IPS-18c (cell line): ENCODE measurements around the gene GABRR1.
"Not testable (repeated sequence)": the region's sequence is repeated elsewhere in the genome, so short reads cannot be mapped to it uniquely, and the experiment has no call there.

ENCODE experiments used
- H3K4me3 ChIP-seq: 2 replicates; pipeline ENCODE4 v1.7.0; 2013; ENCODE audit warnings: low read depth, mild to moderate bottlenecking, low read length, moderate library complexity; ENCODE audit not compliant: insufficient read depth
- H3K9me3 ChIP-seq: one replicate; pipeline ENCODE4 v1.6.1; 2013; ENCODE audit warnings: mild to moderate bottlenecking, low read length, moderate library complexity; ENCODE audit not compliant: control insufficient read depth, insufficient read depth

GABRR1 gene

DNA sequence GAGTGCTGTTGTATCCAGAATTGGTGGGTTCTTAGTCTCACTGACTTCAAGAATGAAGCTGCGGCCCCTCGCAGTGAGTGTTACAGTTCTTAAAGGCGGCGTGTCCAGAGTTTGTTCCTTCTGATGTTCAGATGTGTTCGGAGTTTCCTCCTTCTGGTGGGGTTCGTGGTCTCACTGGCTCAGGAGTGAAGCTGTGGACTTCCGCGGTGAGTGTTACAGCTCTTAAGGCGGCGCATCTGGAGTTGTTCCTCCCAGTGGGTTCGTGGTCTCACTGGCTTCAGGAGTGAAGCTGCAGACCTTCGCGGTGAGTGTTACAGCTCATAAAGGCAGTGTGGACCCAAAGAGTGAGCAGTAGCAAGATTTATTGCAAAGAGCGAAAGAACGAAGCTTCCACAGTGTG is 16.4 kb upstream of the GABRR1 start:
- not testable (repeated sequence) for H3K9me3 ChIP-seq, H3K4me3 ChIP-seq

DNA sequence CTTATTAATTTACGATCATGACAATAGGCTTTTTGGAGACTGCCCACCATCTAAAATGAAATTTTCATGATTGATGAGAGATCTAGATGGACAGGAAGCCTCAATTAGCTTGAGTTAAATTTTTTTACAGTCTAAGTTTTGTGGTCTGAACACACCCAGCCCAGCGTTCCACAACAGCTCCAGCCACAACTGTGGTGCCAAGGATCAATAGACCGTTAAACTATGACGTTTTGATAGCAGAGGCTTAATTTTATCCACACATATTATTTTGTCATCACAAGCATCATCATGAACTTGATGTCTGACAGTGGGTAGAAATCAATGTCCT is 5.5 kb upstream of the GABRR1 start:
- H3K4me3 ChIP-seq = no peak overlapping the region
- no peaks in the 10 kb centered on the region for H3K9me3 ChIP-seq

- Histone ChIP-seq H3K9me3 (no peaks in the 10 kb centered on the region), H3K4me3 (no peak overlapping the region)
Observed at GRCh38 chr6:89221971-89222711, 5.0 kb upstream of the GABRR1 start.

- H3K4me3 ChIP-seq = no peak overlapping the region
- H3K9me3 ChIP-seq = no peaks in the 10 kb centered on the region
Observed at GRCh38 chr6:89221129-89221528, 4.0 kb upstream of the GABRR1 start.

DNA sequence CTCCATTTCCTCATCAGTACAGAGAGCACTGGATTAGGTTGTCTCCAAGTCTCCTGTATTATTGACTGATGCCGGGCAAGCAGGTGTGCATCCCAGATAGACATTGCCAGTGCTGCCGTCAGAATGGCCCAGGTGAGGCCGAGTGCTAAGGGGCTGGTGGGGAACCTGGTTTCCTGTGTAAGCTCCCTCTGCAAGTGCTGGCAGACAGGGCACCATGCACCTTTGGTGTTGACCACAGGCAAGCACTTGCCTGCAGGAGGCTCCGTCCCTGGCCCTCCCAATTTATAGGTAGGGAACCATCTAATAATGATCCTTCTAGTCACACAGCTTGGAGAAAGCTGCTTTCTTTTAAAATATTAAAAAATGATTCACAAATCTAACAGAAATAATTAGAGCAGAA is 747 bp downstream of the GABRR1 start:
- H3K9me3 ChIP-seq = no peaks in the 10 kb centered on the region
- no peak overlapping the region for H3K4me3 ChIP-seq

- Histone ChIP-seq H3K9me3 (no peaks in the 10 kb centered on the region), H3K4me3 (no peak overlapping the region)
Observed at GRCh38 chr6:89215391-89215790, 1.8 kb downstream of the GABRR1 start.

DNA sequence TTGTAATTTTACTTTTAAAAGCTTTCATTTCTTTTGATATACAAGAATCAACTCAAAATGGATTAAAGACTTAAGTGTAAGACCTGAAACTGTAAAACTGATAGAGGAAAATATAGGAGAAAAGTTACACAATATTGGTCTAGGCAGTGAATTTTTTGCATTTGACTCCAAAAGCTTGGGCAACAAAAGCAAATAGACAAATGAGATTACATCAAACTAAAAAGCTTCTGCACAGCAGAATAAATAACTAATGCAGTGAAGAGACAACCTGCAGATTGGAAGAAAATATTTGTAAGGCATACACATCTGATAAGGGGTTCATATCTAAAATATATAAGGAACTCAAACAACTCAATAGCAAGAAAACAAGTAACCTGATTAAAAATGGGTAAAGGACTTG is 3.0 kb downstream of the GABRR1 start:
- H3K9me3 ChIP-seq = no peaks in the 10 kb centered on the region
- H3K4me3 ChIP-seq = no peak overlapping the region

DNA sequence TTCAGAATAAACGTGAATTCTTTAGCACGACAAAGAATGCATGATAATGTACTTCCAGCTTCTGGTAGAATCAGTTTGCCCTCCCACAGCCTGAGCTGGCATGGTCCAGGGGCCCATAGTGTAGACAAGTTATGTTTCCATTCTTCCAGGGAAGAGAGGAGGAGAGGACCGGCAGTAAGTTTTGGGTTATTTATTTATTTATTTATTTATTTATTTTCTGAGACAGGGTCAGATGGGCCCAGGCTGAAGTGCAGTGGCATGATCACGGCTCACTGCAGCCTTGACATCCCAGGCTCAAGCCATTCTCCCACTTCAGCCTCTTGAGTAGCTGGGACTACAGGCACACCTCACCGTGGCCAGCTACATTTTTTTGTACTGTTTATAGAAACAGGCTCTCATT is 4.7 kb downstream of the GABRR1 start:
- H3K4me3 ChIP-seq = no peak overlapping the region
- H3K9me3 ChIP-seq = peaks cover 3% of the 10 kb centered on the region

GRCh38 chr6:89209457-89209856 is 7.7 kb downstream of the GABRR1 start:
- Histone ChIP-seq H3K4me3 (no peak overlapping the region), H3K9me3 (peaks cover 3% of the 10 kb centered on the region)

- Histone ChIP-seq H3K4me3 (no peak overlapping the region), H3K9me3 (peaks cover 3% of the 10 kb centered on the region)
Observed at GRCh38 chr6:89208551-89208950, 8.6 kb downstream of the GABRR1 start.

- peaks cover 3% of the 10 kb centered on the region for H3K9me3 ChIP-seq
- H3K4me3 ChIP-seq = no peak overlapping the region
Observed at GRCh38 chr6:89205819-89206218, 11.3 kb downstream of the GABRR1 start.

- no peak overlapping the region for H3K4me3 ChIP-seq
- H3K9me3 ChIP-seq = peaks cover 3% of the 10 kb centered on the region
Observed at GRCh38 chr6:89204096-89204495, 13.1 kb downstream of the GABRR1 start.

DNA sequence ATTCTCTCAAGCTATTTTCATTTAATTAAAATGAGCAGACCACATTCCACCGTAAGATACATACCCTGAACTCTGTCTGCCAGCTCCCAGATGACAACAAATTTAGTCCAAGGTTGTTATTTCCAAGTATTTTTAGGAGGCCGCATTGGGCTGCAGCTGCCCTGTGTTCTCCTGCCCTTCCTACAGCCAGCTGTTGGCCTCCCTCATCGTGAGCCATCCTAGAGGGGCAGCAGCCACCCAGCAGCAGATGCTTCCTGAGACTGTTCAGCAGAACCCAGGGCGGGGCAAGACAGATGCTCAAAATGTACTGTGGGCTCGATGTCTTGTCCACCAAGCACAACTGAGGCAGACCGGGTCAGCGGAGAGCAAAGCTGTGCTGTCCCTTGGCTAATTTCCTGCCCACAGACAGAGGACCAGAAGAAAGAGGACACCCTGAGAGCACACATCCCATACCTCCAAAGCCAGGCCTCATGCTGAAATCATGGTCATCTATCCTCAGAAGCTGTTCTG is 16.4 kb downstream of the GABRR1 start:
- Histone ChIP-seq H3K4me3 (no peak overlapping the region), H3K9me3 (no peaks in the 10 kb centered on the region)

DNA sequence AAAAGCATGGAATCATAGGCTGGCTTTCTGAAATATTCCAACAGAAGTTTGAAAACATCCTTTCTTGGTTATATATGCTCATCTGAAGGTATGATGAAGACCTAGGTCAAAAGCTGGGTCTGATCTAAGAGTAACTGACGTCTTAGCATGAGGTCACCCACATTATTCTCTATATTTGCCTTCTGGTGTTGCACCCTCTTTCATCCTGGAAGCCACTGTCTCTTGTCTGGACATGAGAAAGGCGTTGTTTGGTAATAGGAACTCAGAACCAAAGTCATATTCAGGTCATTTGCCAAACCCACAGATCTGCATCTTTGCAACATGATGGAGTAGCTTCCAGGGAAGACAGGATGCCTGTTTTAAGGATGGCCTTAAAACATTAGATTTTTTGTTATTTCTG is 17.6 kb downstream of the GABRR1 start:
- no peak overlapping the region for H3K4me3 ChIP-seq

GRCh38 chr6:89198235-89198634 is 18.9 kb downstream of the GABRR1 start:
- no peak overlapping the region for H3K4me3 ChIP-seq
- H3K9me3 ChIP-seq = peaks cover 4% of the 10 kb centered on the region

More for the DNA sequence above, 17.6 kb downstream of the GABRR1 start:
- peaks cover 4% of the 10 kb centered on the region for H3K9me3 ChIP-seq

- no peak overlapping the region for H3K4me3 ChIP-seq
Observed at GRCh38 chr6:89197141-89197540, 20.0 kb downstream of the GABRR1 start.

GRCh38 chr6:89194559-89194958 is 22.6 kb downstream of the GABRR1 start:
- H3K9me3 ChIP-seq = peaks cover 4% of the 10 kb centered on the region
- H3K4me3 ChIP-seq = no peak overlapping the region

More at GRCh38 chr6:89197141-89197540, 20.0 kb downstream of the GABRR1 start:
- H3K9me3 ChIP-seq = peaks cover 4% of the 10 kb centered on the region

GRCh38 chr6:89190741-89191140 is 26.4 kb downstream of the GABRR1 start:
- no peak overlapping the region for H3K4me3 ChIP-seq

DNA sequence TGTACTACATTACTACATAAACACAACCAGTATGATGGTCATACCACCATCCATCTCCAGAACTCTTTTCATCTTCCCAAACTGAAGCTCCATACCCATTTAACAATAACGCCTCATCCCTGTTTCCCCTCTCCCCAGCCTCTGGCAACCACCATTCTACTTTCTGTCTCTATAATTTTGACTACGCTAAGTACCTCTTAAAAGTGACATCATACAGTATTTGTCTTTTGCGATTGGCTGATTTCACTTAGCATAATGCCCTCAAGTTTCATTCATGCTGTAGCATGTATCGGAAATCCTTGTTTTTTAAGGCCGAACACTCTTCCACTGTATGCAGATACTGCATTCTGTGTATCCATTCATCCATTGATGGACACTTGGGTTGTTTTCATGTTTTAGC is 29.7 kb downstream of the GABRR1 start:
- Histone ChIP-seq H3K4me3 (no peak overlapping the region), H3K9me3 (no peaks in the 10 kb centered on the region)

More at GRCh38 chr6:89190741-89191140, 26.4 kb downstream of the GABRR1 start:
- H3K9me3 ChIP-seq = peaks cover 4% of the 10 kb centered on the region
